NCI-H345 (cell line): ENCODE measurements around the gene LYG2.
"Not testable (repeated sequence)": the region's sequence is repeated elsewhere in the genome, so short reads cannot be mapped to it uniquely, and the experiment has no call there.

Experiments used
- DNase-seq: peaks from one replicate; lab custom pipeline; 2025; lab: John Stamatoyannopoulos, UW

The LYG2 gene, protein sequence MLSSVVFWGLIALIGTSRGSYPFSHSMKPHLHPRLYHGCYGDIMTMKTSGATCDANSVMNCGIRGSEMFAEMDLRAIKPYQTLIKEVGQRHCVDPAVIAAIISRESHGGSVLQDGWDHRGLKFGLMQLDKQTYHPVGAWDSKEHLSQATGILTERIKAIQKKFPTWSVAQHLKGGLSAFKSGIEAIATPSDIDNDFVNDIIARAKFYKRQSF

DNA sequence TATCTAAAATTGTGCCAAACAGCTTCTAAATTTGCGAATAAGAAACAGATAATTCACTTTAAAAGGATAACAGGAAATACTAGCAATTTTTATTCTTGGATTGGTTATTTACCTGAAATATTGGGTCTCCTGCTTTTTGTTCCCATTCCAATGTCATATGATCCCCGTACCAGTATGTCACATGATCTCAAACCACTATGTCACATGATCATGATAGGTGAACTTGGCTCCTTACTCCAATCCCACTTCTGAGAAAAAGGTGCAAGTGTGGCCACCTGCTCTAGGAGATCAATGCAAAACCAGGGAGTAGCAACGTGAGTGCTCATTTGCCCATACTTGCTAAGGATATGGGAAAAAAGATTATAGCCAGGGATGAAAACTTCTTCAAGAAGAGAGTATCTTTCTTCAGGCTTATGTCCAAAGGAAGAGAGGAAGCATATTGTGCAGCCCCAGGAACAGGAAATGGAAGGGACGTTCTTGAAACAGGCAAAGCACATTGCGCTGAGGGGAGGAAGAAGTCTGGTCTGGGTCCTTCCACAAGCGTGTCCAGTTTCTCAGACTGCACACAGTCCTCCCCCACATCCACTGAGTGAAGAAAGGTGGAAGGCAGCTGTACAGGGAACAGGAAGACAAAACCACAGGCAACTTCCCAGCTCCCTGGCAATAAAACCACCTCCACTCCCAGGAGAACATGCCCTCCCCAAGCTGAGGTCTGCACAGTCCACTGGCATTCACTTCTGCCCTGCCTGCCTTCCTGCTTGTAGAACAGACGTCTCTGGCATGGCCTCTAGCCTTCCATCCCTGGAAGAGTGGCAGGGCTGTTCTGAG, at the start of gene LYG2:
TSS of gene LYG2 (minus strand) at position 176 of the 828 bp plus-strand sequence. CDS start 1,406 bp downstream, outside the sequence.
- DNase-seq: no peak

DNA sequence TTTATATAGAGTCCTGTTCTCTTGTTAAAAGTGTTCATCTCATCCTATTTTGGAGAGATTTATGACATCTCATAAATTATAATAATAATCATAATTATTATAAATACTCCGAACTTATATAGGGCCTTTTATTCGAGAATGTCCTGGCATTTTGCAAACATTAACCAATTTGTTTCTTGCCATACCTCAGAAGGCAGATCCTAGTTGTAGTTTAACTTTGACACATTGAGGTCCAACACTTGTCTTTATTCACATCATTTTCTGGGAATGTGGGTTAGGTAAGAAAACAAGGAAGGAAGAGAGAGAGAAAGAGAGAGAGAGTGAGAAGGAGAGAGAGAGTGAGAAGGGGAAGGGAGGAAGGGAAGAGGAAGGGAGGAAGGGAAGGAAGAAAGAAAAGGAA, 45.6 kb upstream of the LYG2 start, which contains the start of gene LYG1:
TSS of gene LYG1 (minus strand) at position 101 of the 400 bp plus-strand sequence. CDS start 5,527 bp downstream, outside the sequence.
- not testable (repeated sequence) for DNase-seq

DNA sequence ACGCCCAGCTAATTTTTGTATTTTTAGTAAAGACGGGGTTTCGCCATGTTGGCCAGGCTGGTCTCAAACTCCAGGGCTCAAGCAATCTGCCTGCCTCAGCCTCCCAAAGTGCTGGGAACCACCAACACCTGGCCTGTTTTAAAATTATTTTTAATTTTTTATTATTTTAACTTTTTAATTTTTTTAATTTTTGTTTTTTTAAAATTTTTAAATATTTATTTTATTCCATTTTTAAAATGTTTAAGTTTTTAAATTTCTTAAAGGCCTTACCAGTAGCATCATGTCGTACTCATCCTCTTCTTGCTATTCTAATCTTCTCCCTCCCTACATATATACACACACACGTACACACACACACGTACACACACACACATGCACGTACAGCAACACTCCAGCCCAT, 44.1 kb upstream of the LYG2 start:
- DNase-seq: no peak

DNA sequence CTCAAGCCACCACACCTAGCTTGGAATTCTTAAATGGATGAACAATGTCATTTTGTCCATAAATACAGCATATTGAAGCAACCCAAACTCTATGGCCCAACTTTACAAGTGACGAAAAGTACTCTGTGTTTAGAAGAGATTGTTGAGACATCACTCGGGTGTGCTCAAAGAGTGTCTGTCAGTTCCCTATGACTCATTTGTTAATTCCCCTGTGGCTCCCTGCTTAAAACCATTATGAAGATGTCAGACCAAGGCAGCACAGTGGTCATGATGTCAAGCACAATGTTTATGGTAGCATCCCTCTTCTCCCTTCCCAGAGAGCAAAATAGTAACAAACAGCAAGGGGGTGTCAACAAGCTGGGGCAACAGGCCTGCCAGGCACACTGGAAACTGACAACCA, 42.5 kb upstream of the LYG2 start:
- DNase-seq: no peak

DNA sequence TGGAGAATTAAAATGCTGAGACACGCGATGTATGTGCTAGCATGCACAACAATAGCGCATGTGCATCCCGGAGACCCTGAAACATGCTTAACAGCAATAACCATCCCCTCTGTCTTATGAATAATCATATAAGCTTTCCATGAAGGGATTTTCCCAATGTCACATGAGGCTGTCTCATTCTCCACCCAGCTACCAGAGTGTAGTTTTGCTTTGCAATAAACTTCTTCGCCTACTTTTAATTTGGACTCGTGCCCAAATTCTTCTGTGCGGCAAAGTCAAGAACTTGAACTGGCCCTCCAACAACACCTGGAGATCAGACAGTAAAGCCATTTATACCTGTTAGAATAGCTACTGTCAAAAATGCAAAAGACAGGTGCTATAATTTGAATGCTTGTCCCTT, 30.1 kb upstream of the LYG2 start:
- no peak for DNase-seq

DNA sequence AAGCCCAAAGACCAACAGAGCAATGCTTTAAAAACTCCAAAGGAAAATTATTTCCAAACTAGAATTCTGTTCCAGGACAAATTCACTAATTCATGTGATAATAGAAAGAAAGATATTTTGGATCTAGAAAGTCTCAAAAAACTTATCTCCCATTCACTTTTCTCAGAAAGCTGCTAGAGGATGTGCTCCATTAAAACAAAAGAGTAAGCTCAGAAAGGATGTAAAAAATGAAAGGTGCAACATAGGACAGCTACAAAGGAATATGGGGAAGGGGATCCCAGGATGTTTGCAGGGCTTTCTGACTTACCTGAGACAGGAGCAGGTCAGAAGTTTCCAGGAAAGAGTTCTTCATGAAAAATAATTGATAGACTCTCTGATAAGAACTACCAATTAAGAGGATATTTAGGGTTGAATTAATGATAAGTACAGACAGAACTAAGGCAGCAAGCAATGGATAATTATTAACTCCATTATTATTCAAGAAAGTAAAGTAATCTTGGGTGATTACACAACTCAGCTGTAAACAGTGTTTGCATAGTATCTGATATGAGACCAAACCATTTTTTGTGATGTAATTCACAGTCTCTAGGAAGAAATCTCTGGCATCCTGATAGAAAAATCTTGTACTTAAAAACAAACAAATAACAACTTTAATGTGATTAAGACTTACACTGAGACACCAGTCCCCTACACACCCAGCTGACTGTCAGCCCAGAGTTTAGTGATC, 24.7 kb upstream of the LYG2 start:
- no peak for DNase-seq

DNA sequence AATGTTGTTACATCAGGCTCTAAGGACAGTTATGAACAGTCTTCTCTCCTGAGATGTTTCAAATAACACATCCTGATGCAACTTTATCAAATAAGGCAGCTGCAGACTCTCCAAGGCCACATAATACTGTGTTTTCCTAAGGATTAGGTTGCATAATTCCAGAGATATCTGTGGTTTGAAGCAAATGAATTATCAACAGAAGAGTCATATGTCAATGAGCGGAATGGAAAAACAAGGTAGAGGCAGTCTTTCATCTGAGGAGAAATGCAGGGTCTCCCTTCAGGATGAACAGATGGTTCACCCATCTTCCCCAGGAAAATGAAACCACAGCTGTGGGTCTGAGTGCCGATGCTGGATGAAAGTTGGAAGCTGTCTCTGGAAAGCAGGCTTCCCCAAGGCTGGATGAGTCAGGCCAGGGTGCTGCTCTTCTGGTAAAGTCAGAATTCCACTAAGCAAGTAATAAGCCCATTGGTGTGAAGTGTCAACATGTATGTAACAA, 23.4 kb upstream of the LYG2 start:
- DNase-seq: no peak

DNA sequence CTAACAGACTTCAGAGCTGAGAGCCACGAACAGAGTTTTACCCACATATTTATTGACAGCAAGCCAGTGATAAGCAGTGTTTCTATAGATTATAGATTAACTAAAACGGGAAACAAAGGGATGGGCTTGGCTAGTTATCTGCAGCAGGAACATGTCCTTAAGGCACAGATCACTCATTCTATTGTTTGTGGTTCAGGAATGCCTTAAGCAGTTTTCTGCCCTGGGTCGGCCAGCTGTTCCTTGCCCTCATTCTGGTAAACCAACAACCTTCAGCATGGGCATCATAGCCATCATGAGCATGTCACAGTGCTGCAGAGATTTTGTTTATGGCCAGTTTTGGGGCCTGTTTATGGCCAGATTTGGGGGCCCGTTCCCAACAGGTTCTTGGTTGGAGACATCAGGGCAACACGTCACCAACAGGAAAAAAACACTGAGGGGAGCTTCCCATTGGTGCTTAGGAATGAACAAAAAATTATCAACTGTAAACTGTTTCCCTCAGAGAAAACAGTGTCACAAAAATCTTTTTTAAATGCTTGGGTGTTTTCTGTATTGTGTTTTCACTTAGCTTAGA, 22.8 kb upstream of the LYG2 start:
- not testable (repeated sequence) for DNase-seq

DNA sequence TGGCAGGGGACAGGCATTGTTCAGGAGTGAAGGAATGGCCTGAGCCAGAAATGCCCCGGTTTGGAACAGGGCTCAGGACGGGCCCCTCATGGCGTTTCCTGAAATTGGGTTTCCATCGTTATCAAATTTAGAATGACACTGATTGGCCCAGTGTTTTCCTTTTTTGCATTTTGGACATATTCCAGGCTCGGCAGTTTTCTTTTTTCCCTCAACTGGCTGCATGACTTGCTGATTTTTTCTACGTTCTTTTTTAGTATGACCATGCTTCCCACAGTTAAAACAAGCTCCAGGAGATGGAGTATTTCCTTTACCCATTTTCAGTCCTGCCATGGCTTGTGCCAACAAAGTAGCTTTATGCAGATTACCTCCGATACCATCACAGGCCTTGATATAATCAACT, 20.4 kb upstream of the LYG2 start:
- DNase-seq: no peak

DNA sequence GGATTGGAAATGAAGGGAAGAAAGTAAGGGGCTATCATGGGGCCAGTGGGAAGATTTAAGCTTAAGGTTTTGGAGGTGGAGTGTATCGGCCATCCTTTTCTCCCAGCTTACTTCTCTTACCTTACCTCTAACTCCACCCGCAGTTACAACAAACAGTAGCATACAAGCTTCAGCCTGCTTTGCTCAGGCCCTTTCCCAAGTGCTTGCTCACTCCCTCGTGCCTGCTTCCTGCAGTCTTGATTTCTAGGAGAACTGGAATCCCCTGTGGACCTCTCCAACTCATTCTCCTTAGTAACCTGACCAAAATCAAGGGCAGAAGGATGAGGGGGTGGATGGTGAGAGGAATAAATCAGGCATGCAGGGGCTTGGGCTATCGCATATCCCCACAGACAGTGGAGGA, 5.8 kb upstream of the LYG2 start:
- DNase-seq: no peak

DNA sequence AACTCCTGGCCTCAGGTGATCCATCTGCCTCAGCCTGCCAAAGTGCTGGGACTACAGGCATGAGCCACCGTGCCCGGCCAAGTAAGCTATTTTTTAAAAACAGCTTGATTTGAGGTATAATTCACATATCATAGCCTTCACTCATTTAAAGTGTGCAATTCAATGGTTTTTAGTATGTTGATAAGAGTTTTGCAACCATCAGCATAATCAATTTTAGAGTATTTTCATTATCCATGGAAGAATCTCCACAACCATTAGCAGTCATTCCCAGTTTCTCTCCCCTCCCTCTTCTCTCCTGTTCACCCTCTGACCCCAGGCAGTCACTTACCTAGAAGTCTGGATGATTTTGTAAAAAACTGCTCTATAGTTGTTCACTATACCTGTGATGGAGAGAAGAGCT, 4.7 kb upstream of the LYG2 start:
- no peak for DNase-seq

DNA sequence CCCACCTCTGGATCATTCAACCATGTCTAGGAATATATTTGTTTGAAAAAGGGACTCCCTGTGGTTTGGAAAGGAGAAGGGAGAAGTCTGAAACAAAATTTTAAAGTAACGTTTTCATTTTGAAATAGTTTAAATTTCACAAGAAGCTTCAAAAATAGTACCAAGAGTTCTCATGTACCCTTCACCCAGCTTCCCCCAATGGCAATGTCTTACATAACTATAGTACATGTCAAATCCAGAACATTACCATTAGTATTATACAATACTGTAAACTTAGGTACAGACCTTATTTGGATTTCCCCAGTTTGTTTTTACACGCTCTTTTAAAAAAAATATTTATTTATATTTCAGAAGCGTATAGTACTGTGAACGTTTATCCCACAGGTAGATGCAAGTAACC, 4.0 kb upstream of the LYG2 start:
- no peak for DNase-seq

DNA sequence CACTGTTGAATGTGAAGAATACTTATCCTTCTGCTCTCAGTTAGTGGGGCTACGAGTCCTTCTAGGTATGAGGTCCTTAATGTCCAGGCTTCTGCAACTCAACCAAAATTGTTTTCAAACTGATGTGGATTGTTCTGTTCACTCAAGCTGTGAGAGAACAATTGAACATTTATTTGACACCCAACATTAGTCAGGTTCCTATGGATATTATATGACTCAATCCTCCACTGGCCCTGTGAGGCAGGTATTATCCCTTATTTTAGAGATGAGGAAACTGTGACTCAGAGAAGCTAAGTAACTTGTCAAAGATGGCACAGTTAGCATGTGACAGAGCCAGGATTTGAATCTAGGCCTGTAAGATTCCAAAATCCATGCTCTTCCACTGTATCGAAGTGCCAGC, 1.2 kb upstream of the LYG2 start:
- DNase-seq: no peak

DNA sequence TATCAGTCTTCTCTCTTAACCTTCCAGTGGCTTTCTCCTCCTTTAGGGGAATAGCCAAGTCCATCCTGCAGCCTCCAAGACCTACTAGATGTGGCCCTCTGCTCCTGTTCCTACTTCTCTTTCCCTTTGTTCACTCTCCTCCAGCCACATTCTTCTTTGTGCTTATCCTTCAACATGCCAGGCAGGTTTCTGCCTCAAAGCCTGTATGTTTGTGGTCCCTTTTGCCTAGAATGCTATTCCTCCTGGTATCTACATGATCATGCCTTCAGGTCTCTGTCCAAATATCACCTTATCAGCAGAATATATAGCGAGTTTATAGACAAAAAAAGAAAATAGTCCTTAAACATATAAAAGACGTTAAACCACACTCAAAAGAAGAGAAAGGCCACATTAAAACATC, 5.5 kb downstream of the LYG2 start:
- no peak for DNase-seq

DNA sequence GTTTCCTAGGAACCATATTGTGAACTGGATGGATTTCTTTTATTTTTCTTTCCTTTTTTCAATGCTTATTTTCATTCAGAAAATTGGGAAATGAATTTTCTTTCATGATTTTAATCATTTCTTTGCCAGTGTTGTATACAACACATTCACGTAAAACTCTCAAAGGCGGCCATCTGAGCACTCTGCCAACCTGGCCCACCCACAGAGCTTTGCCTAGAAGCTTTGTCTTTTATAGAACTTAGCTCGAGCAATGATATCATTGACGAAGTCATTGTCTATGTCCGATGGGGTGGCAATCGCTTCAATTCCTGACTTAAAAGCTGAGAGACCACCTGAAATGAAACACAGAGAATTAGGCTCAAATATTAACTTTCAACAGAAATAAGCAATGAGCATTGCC, 13.3 kb downstream of the LYG2 start:
- DNase-seq: no peak

DNA sequence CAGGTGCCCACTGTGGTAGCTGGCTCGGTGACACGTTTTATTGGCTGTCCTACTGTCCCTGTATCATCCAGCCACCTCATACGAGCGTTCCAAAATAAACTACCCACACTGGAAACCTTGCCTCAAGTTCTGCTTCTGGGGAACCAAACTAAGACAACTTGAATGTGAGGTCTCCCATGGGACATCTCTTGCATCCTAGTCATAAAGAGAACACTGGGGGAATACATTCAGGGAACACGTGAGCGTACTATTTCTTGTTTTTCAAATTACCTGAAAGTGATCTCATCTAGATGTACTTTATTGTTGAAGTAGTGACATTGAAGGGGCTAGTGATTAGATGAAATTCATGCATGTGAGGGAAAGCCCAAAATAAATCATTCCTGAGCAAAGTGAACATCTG, 15.0 kb downstream of the LYG2 start:
- no peak for DNase-seq

DNA sequence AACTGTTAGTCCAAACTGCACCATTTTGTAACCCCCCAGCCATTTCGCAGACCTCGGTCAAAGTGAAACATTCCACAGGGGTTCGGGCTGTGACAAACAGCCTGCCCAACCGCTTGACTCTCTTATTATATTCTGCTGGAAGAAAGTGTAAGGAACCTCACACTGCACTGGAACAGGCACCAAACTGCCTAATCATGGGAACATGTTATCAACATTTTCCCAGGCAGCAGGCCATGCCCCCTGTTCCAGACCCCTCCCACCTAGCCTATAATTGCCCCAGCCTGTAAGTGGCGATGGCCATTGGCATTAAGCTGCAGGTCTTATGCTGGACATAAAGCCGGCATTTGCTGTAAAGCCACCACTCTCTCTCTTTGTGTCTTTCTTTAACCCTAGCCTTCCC, 16.9 kb downstream of the LYG2 start:
- no peak for DNase-seq

DNA sequence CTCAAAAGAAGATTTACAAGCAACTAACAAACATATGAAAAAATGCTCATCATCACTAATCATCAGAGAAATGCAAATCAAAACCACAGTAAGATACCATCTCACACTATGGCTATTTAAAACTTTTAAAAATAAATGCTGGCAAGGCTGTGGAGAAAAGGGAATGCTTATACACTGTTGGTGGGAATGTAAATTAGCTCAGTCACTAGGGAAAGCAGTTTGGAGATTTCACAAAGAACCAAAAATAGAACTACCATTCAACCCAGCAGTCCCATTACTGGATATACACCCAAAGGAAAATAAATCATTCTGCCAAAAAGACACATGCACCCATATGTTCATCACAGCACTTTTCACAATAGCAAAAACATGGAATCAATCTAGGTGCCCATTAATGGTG, 22.3 kb downstream of the LYG2 start:
- DNase-seq: not testable (repeated sequence)

DNA sequence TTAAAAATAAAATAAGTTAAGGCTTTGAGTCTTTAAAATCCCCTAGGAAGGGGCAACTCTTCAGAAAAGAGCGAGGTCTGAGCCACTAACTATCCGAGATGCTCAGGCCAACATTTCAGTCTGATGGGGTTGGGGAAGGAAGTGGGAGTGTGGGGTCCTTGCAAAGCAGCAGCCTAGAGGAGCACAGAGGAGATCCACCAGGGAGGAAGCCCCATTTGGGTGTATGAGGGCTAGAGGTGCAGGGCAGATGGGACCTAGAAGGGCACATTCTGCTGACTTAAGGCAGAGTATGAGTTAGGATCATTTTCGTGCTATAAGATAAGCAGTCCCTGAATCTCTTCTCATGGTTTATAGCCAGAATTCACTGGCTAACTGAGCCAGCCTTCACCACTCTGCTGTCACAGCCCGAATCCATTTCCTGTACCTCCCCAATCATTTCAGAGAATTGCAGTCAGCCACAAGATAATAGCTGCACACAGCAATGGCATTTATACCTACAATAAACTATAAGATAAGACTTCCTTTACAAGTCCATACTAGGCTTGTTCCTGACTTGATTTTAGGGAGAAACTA, 37.5 kb downstream of the LYG2 start:
- DNase-seq: no peak

DNA sequence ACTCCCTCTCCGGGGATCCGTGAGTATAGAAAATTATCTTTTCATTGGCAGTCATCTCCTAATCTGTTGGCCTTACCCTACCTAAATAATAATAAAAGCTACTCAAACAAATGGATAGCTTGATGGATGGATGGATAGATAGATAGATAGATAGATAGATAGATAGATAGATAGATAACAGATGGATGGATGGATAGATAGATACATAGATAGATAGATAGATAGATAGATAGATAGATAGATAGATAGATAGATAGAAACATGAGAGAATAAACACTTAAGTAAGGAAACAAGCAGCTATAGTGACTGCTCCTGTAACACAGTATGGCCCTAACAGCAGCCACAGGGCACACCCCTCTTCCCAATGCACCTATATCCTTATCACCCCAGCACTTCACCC, 39.4 kb downstream of the LYG2 start:
- DNase-seq: no peak

DNA sequence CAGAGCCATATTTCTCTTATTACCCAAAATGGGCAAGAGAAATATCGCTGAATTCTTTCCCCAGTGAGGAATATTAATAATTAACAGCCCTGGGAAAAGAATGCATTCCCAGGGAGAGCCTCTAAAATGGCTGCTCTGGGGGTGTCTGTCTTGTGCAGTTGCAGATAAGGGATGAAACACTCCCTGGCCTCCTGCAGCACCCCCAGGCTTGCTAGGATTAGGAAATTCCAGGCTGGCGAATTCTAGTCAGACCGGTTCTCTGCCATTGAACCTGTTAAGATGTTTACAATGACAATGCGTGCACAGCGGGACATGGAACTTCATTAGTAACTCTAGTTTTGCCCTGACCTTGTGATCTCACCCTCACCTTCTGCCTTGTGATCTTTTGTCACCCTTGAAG, 50.0 kb downstream of the LYG2 start:
- DNase-seq: no peak
